NOMO-1 (cell line): ENCODE results near the gene BMP6.

Source experiments
- DNase-seq, 2 experiments: peaks; one replicate each; lab custom pipeline; 2025; ENCODE audit not compliant: unreplicated experiment in 2 of 2; lab: John Stamatoyannopoulos, UW

Gene BMP6

DNA sequence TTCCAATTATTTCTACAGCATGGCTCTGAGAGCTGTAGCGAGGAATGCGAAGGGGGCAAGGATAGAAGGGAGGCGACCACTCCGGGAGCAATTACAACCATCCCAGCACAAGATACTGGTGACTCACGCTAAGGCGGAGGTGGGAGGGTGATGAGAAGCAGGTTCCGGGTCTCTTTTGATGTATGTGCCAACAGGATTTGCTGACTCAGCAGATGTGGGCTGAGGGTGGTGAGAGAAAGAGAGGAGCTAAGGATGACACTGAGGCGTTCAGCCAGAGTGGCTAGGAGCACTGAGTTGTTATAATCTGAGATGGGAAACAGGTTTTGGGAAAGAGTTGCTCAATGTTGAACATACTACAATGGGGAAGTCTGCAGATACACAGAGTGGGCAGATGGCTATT lies 194.0 kb downstream of the BMP6 start:
- DNase-seq: no peak

DNA sequence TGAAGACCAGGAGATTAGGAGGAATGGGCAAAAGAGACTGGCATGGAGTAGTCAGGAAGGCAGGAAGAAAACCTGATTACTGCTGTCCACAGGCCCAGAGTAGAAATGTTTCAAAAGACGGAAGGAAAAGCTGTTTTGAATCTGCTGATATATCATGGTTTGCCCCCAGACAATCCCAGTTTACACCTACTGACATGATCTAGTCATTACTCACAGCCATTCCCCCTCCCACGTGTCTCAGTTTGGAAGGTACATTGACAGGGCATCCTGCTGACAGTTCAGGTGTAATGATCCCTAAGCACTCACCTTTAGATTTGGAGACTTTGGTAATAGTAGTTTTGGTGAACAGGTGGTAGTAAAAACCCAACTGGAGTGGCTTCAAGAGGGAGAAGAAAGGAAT lies 194.5 kb downstream of the BMP6 start:
- DNase-seq: no peak

DNA sequence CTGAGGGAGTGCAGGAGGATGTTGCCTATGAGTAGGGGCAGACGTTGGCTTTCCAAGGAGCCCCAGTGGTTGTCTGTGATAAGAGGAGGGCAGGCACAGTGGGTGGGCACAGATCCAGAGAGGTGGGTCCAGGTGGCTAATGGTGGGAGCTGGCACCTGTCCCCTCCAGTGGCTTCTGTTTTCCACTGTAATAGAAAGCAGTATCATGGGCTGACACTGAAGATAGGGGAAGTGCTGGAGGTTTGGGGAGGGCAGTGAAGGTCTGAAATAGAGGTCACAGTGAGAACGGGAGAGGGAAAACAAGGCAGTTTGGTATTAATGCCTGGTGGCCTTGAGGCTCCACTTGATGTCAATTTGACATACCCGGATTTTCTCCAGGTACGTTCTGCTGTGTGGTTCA lies 195.1 kb downstream of the BMP6 start:
- no peak for DNase-seq

DNA sequence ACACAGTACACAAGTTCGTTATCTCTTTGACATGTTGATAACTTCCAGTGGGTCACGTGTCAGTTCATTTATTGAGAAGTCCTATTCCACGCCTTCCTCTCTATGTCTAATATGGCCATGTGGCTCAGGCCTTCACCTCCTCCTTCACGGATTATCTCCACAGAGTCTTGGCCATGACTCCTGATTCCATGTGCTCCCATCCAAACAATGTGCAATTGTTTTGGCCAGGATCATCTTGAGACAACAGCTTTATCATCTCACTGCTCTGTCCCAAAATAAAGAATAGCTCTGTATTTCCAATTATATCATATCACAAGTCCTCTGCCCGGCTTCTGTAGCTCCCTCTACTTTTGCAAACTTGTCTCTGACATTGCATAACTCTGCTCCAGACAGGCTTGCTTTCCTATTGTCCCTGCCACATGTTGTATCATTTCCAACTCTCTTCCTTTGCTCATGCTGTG lies 195.8 kb downstream of the BMP6 start:
- DNase-seq: no peak

DNA sequence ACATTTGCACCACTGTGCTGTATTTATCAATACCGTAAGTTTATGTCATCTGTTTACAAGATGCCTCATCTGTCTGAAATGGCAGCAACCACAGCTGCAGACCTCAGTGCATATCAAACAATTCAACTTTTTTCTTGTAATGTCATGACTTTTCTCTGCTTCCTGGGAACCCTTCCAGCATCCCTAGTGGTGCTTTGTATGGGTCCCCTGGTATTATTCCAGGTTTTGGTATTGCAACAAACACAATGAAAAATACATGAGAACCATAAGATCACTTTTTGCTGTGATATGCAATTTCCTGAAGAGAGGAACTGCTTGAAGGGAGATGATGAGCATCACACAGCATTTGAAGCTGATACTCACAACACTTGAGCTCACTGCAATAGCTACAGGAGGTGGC lies 196.7 kb downstream of the BMP6 start:
- no peak for DNase-seq

DNA sequence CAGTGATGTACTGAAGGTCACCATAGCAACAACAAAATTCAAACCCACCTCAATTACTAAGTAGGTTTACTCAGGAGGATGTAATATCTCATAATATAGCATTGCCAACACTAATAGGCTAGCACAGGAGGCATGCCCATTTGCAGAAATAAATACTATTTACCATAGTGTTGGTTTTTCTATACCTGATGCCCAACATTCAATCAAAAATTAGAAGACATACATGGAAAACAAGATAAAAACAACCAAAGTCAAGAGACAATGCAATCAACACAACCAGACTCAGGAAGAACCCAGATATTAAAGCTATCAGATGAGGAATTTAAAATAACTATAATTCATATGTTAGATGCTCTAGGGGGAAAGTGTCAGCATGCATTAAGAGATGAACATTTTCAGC lies 199.0 kb downstream of the BMP6 start:
- no peak for DNase-seq
